ENCODE data around the gene ATP8B3. TPM values are rescaled to one million over a fixed set of nuclear protein-coding genes. Genes with fewer than 3 reads are reported as not detected.

The ATP8B3 gene
- total RNA-seq, 4 donors from 2014 or later: 0.27 to 0.75 TPM; not detected in 2

DNA sequence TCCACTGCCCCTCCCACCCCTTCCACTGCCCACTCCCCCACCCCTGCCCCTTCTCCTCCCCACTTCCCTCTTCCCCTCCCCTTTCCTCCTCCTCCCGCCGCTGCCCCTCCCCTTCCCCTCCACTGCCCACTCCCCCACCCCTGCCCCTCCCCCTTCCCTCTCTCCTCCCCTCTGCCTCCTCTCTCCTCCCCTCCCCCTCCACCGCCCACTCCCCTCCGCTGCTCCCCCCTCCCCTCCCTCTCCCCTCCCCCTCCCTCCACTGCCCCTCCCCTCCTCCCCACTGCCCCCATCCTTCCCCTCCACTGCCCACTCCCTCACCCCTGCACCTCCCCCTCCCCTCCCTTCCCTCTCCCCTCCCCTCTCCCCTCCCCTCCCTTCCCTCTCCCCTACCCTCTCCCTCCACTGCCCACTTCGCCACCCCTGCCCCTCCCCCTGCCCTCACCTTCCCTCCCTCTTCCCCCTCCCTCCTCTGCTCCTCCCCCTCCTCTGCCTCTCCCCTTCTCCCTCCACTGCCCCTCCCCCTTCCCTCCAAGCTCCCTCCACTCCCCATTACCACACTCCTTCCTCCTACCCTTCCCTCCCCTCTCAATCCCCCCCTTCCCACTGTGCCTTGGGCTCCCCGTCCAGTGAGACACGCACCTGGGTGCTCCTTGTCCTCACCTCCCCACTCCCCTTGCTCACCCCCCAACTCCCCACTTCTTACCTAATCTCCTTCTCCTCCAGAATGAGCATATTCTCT is 21.9 kb downstream of the ATP8B3 start:
- in situ Hi-C loops (cut with MboI; ENCODE audit: low pct_ligation_motif_present in 1 of 4, low pct_unique_long_range_greater_than_20kb in 1 of 4, low sequenced_read_pairs in 3 of 4) (loop anchor here in 3 of 4 donors (25.0 kb wide), 1 partner anchor 253 kb away; no protein-coding TSS in a partner anchor), intact Hi-C loops (cut with DNase I; ENCODE audit: low total_unique reads) (no loop called here)
- Histone ChIP-seq H3K27ac (no peak overlapping the region), H3K4me1 (peaks cover 0 to 15% (median 3%) of the 10 kb centered on the region in 4 donors), H3K4me3 (peak overlapping the region in 1 of 4 donors; percentile 16), H3K27me3 (peaks cover 48% of the 10 kb centered on the region), H3K9me3 (no peaks in the 10 kb centered on the region), H3K36me3 (no peaks in the 10 kb centered on the region)
- WGBS, 2 donors (ENCODE audit: low coverage in 1 of 2): 20% methylated on average over 4 of the region's 7 CpGs; no CpG with 5 or more reads in 1 of the 2 donors
- DNase-seq: no peak
- TF ChIP-seq CTCF (IDR thresholded peaks at IDR 0.05) (no peak), POLR2AphosphoS5 (IDR thresholded peaks at IDR 0.05) (no peak), EP300 (IDR thresholded peaks at IDR 0.05; ENCODE audit: low read depth) (no peak), POLR2A (IDR thresholded peaks at IDR 0.05) (no peak)

GRCh38 chr19:1789261-1790041 is 22.6 kb downstream of the ATP8B3 start:
- Histone ChIP-seq H3K4me3 (peak overlapping the region in 1 of 4 donors; percentile 16), H3K4me1 (peaks cover 0 to 9% (median 3%) of the 10 kb centered on the region in 4 donors), H3K36me3 (no peaks in the 10 kb centered on the region), H3K27ac (no peak overlapping the region), H3K9me3 (no peaks in the 10 kb centered on the region), H3K27me3 (peaks cover 54% of the 10 kb centered on the region)
- TF ChIP-seq POLR2A (IDR thresholded peaks at IDR 0.05) (no peak), POLR2AphosphoS5 (IDR thresholded peaks at IDR 0.05) (no peak), EP300 (IDR thresholded peaks at IDR 0.05; ENCODE audit: low read depth) (no peak), CTCF (IDR thresholded peaks at IDR 0.05) (no peak)
- no peak for DNase-seq
- intact Hi-C loops (cut with DNase I; ENCODE audit: low total_unique reads) (loop anchor here (5.0 kb wide), 1 partner anchor 33 kb away; no protein-coding TSS in a partner anchor), in situ Hi-C loops (cut with MboI; ENCODE audit: low pct_ligation_motif_present in 1 of 4, low pct_unique_long_range_greater_than_20kb in 1 of 4, low sequenced_read_pairs in 3 of 4) (loop anchor here in 3 of 4 donors (25.0 kb wide), 1 partner anchor 252 kb away; no protein-coding TSS in a partner anchor)
- 20% methylated on average over 43 of the region's 59 CpGs; no CpG with 5 or more reads in 1 of the 2 donors for WGBS, 2 donors (ENCODE audit: low coverage in 1 of 2)

GRCh38 chr19:1787116-1787515 is 25.0 kb downstream of the ATP8B3 start:
- no peak for TF ChIP-seq EP300 (IDR thresholded peaks at IDR 0.05; ENCODE audit: low read depth)
- TF ChIP-seq POLR2AphosphoS5 (IDR thresholded peaks at IDR 0.05): no peak
- TF ChIP-seq POLR2A (IDR thresholded peaks at IDR 0.05): no peak
- TF ChIP-seq CTCF (IDR thresholded peaks at IDR 0.05): no peak
- Histone ChIP-seq H3K9me3 (peaks cover under 1% of the 10 kb centered on the region in 2 donors), H3K36me3 (no peaks in the 10 kb centered on the region), H3K27ac (no peak overlapping the region), H3K4me3 (no peak overlapping the region), H3K4me1 (peaks cover 0 to 7% (median 3%) of the 10 kb centered on the region in 4 donors), H3K27me3 (peaks cover 74% of the 10 kb centered on the region)
- in situ Hi-C loops (cut with MboI; ENCODE audit: low pct_ligation_motif_present in 1 of 4, low pct_unique_long_range_greater_than_20kb in 1 of 4, low sequenced_read_pairs in 3 of 4): loop anchor here in 3 of 4 donors (25.0 kb wide), 1 partner anchor 250 kb away; no protein-coding TSS in a partner anchor
- DNase-seq: no peak
- intact Hi-C loops (cut with DNase I; ENCODE audit: low total_unique reads): loop anchor here (5.0 kb wide), 1 partner anchor 35 kb away; no protein-coding TSS in a partner anchor
- whole genome bisulfite sequencing, 2 donors (ENCODE audit: low coverage in 1 of 2): 48 to 70% methylated on average over 2 to 8 of the region's 8 CpGs

- in situ Hi-C loops (cut with MboI; ENCODE audit: low pct_ligation_motif_present in 1 of 4, low pct_unique_long_range_greater_than_20kb in 1 of 4, low sequenced_read_pairs in 3 of 4): loop anchor here in 3 of 4 donors (25.0 kb wide), 1 partner anchor 249 kb away; no protein-coding TSS in a partner anchor
- 76% methylated on average over 8 of the region's 8 CpGs; no CpG with 5 or more reads in 1 of the 2 donors for WGBS, 2 donors (ENCODE audit: low coverage in 1 of 2)
Observed at GRCh38 chr19:1786668-1787067, 25.4 kb downstream of the ATP8B3 start.

More at GRCh38 chr19:1786668-1787067, 25.4 kb downstream of the ATP8B3 start:
- no peak for TF ChIP-seq CTCF (IDR thresholded peaks at IDR 0.05)
- no peak for TF ChIP-seq POLR2A (IDR thresholded peaks at IDR 0.05)
- no peak for TF ChIP-seq EP300 (IDR thresholded peaks at IDR 0.05; ENCODE audit: low read depth)
- no peak for TF ChIP-seq POLR2AphosphoS5 (IDR thresholded peaks at IDR 0.05)
- H3K36me3 ChIP-seq: no peaks in the 10 kb centered on the region
- peaks cover 0 to 7% (median 3%) of the 10 kb centered on the region in 4 donors for H3K4me1 ChIP-seq
- H3K4me3 ChIP-seq: no peak overlapping the region
- peaks cover 78% of the 10 kb centered on the region for H3K27me3 ChIP-seq
- no peak for DNase-seq
- peaks cover 5% of the 10 kb centered on the region in 2 donors for H3K9me3 ChIP-seq
- H3K27ac ChIP-seq: no peak overlapping the region
- intact Hi-C loops (cut with DNase I; ENCODE audit: low total_unique reads): loop anchor here (5.0 kb wide), 1 partner anchor 36 kb away; no protein-coding TSS in a partner anchor
